GM12878 (cell line): ENCODE measurements around the gene PCBD1. TPM values are rescaled to one million over a fixed set of nuclear protein-coding genes. Genes with fewer than 3 reads are reported as not detected.

ENCODE experiments used
- ATAC-seq: fragments of 200-7000 bp; cut with Tn5 transposase; 3 replicates; pipeline ENCODE4 v1.9.1; 2020; ENCODE audit warnings: mild to moderate bottlenecking, moderate library complexity
- BruUV-seq: library from RNA; stranded (reverse); fragments of 400-500 nt; replicated peaks from 2 replicates; lab custom pipeline; 2021; lab: Mats Ljungman, UMichigan
- CTCF ChIA-PET: fragments of 300-600 bp; sonication (Branson Sonifier 250); formaldehyde crosslinking; extraction: SDS; loops from one replicate; lab custom pipeline; 2021; ENCODE audit warnings: inconsistent platforms; lab: Yijun Ruan, JAX
- POLR2A ChIA-PET: fragments of 350-600 bp; formaldehyde crosslinking; extraction: SDS; loops from one replicate; lab custom pipeline; 2021; ENCODE audit warnings: inconsistent platforms; lab: Charles Lee
- RAD21 ChIA-PET: fragments of 300-600 bp; sonication (Branson Sonifier 250); formaldehyde crosslinking; loops from one replicate; lab custom pipeline; 2023; ENCODE audit warnings: antibody characterized with exemption; ENCODE audit not compliant: unreplicated experiment; lab: Charles Lee
- SMC1A ChIA-PET: fragments of 300-600 bp; sonication (Branson Sonifier 250); formaldehyde crosslinking; loops from one replicate; lab custom pipeline; 2023; ENCODE audit not compliant: unreplicated experiment, uncharacterized antibody; lab: Charles Lee
- DNase-seq: peaks from one replicate; pipeline ENCODE4 v3.0.0-alpha.2; 2011; ENCODE audit warnings: low read depth, low spot score
- FAIRE-seq: peaks from 3 replicates; lab custom pipeline; 2011; peaks lifted over from hg19 to GRCh38; lab: Jason Lieb, UNC
- H2AFZ ChIP-seq: 2 replicates; pipeline ENCODE4 v1.6.0; 2011; ENCODE audit warnings: low read depth, low read length, control low read depth; ENCODE audit not compliant: control insufficient read depth
- H3K27ac ChIP-seq: 2 replicates; pipeline ENCODE4 v1.5.1; 2011; ENCODE audit warnings: control low read depth; ENCODE audit not compliant: control insufficient read depth, insufficient read depth
- H3K27me3 ChIP-seq, 2 experiments: replicated peaks in 1 of 2; 2 replicates each; pipeline versions ENCODE4 v1.6.0 to v1.6.1; 2011; ENCODE audit warnings: low read length in 1 of 2; ENCODE audit not compliant: control insufficient read depth in 2 of 2, insufficient read depth in 2 of 2
- H3K36me3 ChIP-seq, 2 experiments: 2 replicates each; pipeline ENCODE4 v1.5.1; 2011; ENCODE audit warnings: low read length in 1 of 2; ENCODE audit not compliant: control insufficient read depth in 2 of 2, insufficient read depth in 2 of 2
- H3K4me1 ChIP-seq: 2 replicates; pipeline ENCODE4 v1.6.1; 2011; ENCODE audit warnings: mild to moderate bottlenecking, low read length, moderate library complexity, mixed read lengths; ENCODE audit not compliant: control insufficient read depth, insufficient read depth
- H3K4me2 ChIP-seq: 2 replicates; pipeline ENCODE4 v1.6.0; 2011; ENCODE audit warnings: control low read depth; ENCODE audit not compliant: control insufficient read depth, insufficient read depth
- H3K4me3 ChIP-seq: fragments of 200-600 bp; sonication (generic); 2 replicates; pipeline ENCODE4 v1.5.1; 2016
- H3K79me2 ChIP-seq: 2 replicates; pipeline ENCODE4 v1.6.0; 2011; ENCODE audit warnings: low read length; ENCODE audit not compliant: control insufficient read depth, insufficient read depth
- H3K9ac ChIP-seq: 2 replicates; pipeline ENCODE4 v1.8.0; 2011; ENCODE audit warnings: low read length, control low read depth, mixed read lengths; ENCODE audit not compliant: control insufficient read depth, insufficient read depth
- H3K9me3 ChIP-seq: replicated peaks from 3 replicates; pipeline ENCODE4 v1.5.1; 2011; ENCODE audit warnings: mild to moderate bottlenecking, low read length; ENCODE audit not compliant: control insufficient read depth, insufficient read depth
- H4K20me1 ChIP-seq: 2 replicates; pipeline ENCODE4 v1.6.0; 2011; ENCODE audit not compliant: control insufficient read depth, insufficient read depth
- ATF7 ChIP-seq: fragments of 450-650 bp; IDR thresholded peaks from 2 replicates; pipeline ENCODE4 v1.6.1; 2016; ENCODE audit warnings: low read depth, mild to moderate bottlenecking
- ESRRA ChIP-seq: IDR thresholded peaks from 2 replicates; pipeline ENCODE4 v1.6.1; 2012; ENCODE audit warnings: mild to moderate bottlenecking, low read length, improper control_type of control experiment
- GATAD2B ChIP-seq: fragments of 450-650 bp; conservative IDR thresholded peaks from 2 replicates; pipeline ENCODE4 v1.6.1; 2017; ENCODE audit warnings: low read depth, mild to moderate bottlenecking, moderate library complexity
- HDAC2 ChIP-seq: fragments of 200-600 bp; sonication (generic); IDR thresholded peaks from 2 replicates; pipeline ENCODE4 v1.6.1; 2017
- HDGF ChIP-seq: fragments of 450-650 bp; IDR thresholded peaks from 2 replicates; pipeline ENCODE4 v1.6.1; 2016; ENCODE audit warnings: antibody characterized with exemption
- IKZF1 ChIP-seq: fragments of 450-650 bp; conservative IDR thresholded peaks from 2 replicates; pipeline ENCODE4 v1.6.1; 2017; ENCODE audit warnings: antibody characterized with exemption, mild to moderate bottlenecking
- NR2F1 ChIP-seq: fragments of 450-650 bp; conservative IDR thresholded peaks from 2 replicates; pipeline ENCODE4 v1.6.1; 2017; ENCODE audit warnings: mild to moderate bottlenecking
- NRF1 ChIP-seq: conservative IDR thresholded peaks from 2 replicates; pipeline ENCODE4 v1.6.1; 2011; ENCODE audit warnings: mild to moderate bottlenecking, low read depth, low read length, improper control_type of control experiment
- PKNOX1 ChIP-seq: fragments of 450-650 bp; IDR thresholded peaks from 2 replicates; pipeline ENCODE4 v1.6.1; 2016; ENCODE audit warnings: mild to moderate bottlenecking
- RAD51 ChIP-seq: fragments of 450-650 bp; IDR thresholded peaks from 2 replicates; pipeline ENCODE4 v1.6.1; 2016; ENCODE audit warnings: moderate library complexity, mild to moderate bottlenecking, inconsistent platforms
- SMAD5 ChIP-seq: IDR thresholded peaks from 2 replicates; pipeline ENCODE4 v1.6.1; 2016; ENCODE audit warnings: antibody characterized with exemption, low read depth
- ZBTB4 ChIP-seq: fragments of 450-650 bp; formaldehyde crosslinking; IDR thresholded peaks from 2 replicates; pipeline ENCODE4 v1.4.0; 2022; ENCODE audit warnings: mild to moderate bottlenecking, moderate library complexity
- ZNF592 ChIP-seq: fragments of 450-650 bp; IDR thresholded peaks from 2 replicates; pipeline ENCODE4 v1.6.1; 2017; ENCODE audit warnings: mild to moderate bottlenecking, moderate library complexity
- WGBS: methylation state at CpG from one replicate; pipeline ENCODE4 v1.1.6; 2016; ENCODE audit warnings: low lambda C conversion rate; ENCODE audit not compliant: insufficient replicate concordance, insufficient coverage; ENCODE audit errors: missing lambda C conversion rate; 5-methylcytosine and 5-hydroxymethylcytosine counted together
- in situ Hi-C: fragments of 300-500 bp; cut with MboI; formaldehyde crosslinking; loops from 9 replicates; pipeline ENCODE4 v1.14.3; 2018; ENCODE audit warnings: mixed read lengths
- intact Hi-C: fragments of 100-400 bp; cut with micrococcal nuclease; formaldehyde crosslinking; loops from one replicate; pipeline ENCODE4 v1.14.2; 2022; ENCODE audit not compliant: unreplicated experiment
- polyA plus RNA-seq, 11 experiments: library from polyadenylated mRNA; depleted of rRNA in 4 of 11; unstranded in 6 of 11; stranded (reverse) in 5 of 11; fragments of >200 nt; fragmentation: Nextera tagmentation in 4 of 11; fragmentation: Illumina TruSeq in 1 of 11; extraction: Ambion mirVana in 4 of 11; extraction: Trizol in 1 of 11; gene quantifications; 1 replicate in 1 of 11; 2 replicates in 10 of 11; pipeline versions ENCODE4 v1.2.1 to v1.2.3, GENCODE V29; 2011 to 2016; ENCODE audit warnings: inconsistent platforms in 2 of 11, missing spikeins in 2 of 11, low read depth in 1 of 11
- total RNA-seq, 4 experiments: library from RNA; depleted of rRNA in 3 of 4; stranded (reverse); fragments of >200 nt in 3 of 4; fragmentation: Illumina TruSeq in 1 of 4; extraction: Trizol in 1 of 4; gene quantifications; 2 replicates each; pipeline versions ENCODE4 v1.2.1 to v1.2.3, GENCODE V29; 2013 to 2021

PCBD1 gene
- total and polyA plus RNA-seq, 10 of the 15 experiments (the other 5 are each of a cell fraction or from before 2014, with no cell fraction given) = 5.6 to 66.8 (median 34.2) TPM

- TF ChIP-seq ZNF592 (no peak), SMAD5 (no peak), RAD51 (no peak), GATAD2B (no peak)
These were observed 20.3 kb upstream of the PCBD1 start (continued) for GRCh38 chr10:70908406-70909296.

- ATAC-seq = no peak
- Histone ChIP-seq H3K79me2 (no peaks in the 10 kb centered on the region), H3K4me2 (no peak overlapping the region), H3K36me3 (no peaks in the 10 kb centered on the region), H3K4me3 (no peak overlapping the region), H3K27me3 (peaks cover 0 to 2% of the 10 kb centered on the region in 2 experiments; a peak in 1 of 4 replicates), H4K20me1 (no peaks in the 10 kb centered on the region), H3K27ac (no peak overlapping the region), H3K9ac (no peak overlapping the region), H3K4me1 (no peaks in the 10 kb centered on the region), H3K9me3 (no peaks in the 10 kb centered on the region), H2AFZ (no peak overlapping the region)
- ChIA-PET SMC1A (no interaction called here), CTCF (no interaction called here), POLR2A (no interaction called here), RAD21 (no interaction called here)
- intact Hi-C loops = no loop called here
- in situ Hi-C loops = no loop called here
- DNase-seq = no peak
- no TSS peak for BruUV-seq
- FAIRE-seq = no peak
- 3% methylated on average over 9 of the region's 16 CpGs for WGBS
- no peak for TF ChIP-seq IKZF1
- TF ChIP-seq HDGF = no peak
- TF ChIP-seq ATF7 = no peak
- no peak for TF ChIP-seq HDAC2
- no peak for TF ChIP-seq PKNOX1
- no peak for TF ChIP-seq ZBTB4 (CRISPR knock-in tag)
- no peak for TF ChIP-seq NR2F1
- no peak for TF ChIP-seq ESRRA
- TF ChIP-seq NRF1 = no peak
- no peak for TF ChIP-seq GATAD2B
- no peak for TF ChIP-seq SMAD5
These were observed 19.5 kb upstream of the PCBD1 start for GRCh38 chr10:70907637-70908405.
